ENCODE results near the gene STXBP5. TPM values are rescaled to one million over a fixed set of nuclear protein-coding genes. Genes with fewer than 3 reads are reported as not detected.
"Not testable (repeated sequence)": the region's sequence is repeated elsewhere in the genome, so short reads cannot be mapped to it uniquely, and the experiment has no call there.

Gene STXBP5
- total RNA-seq, 1 donor from 2014 or later, result 14.4 TPM

- intact Hi-C loops (cut with micrococcal nuclease), result no loop called here
- no peak overlapping the region for H3K27ac ChIP-seq (replicated peaks)
- no peaks in the 10 kb centered on the region for H3K9me3 ChIP-seq (replicated peaks)
- H3K27me3 ChIP-seq (ENCODE audit: low read depth), result no peaks in the 10 kb centered on the region
- H3K4me1 ChIP-seq, result peaks cover 13% of the 10 kb centered on the region
- DNase-seq, result no peak
- TF ChIP-seq CTCF (IDR thresholded peaks at IDR 0.05; ENCODE audit: borderline replicate concordance), result no peak
- H3K36me3 ChIP-seq, result peaks cover 42% of the 10 kb centered on the region
- H3K4me3 ChIP-seq, result no peak overlapping the region
Observed at GRCh38 chr6:147246853-147247635, 42.8 kb downstream of the STXBP5 start.

- H3K36me3 ChIP-seq, result peaks cover 35% of the 10 kb centered on the region
- no peaks in the 10 kb centered on the region for H3K9me3 ChIP-seq (replicated peaks)
- no peak overlapping the region for H3K4me3 ChIP-seq
- no peak overlapping the region for H3K27ac ChIP-seq (replicated peaks)
- DNase-seq, result no peak
- TF ChIP-seq CTCF (IDR thresholded peaks at IDR 0.05; ENCODE audit: borderline replicate concordance), result no peak
- intact Hi-C loops (cut with micrococcal nuclease), result no loop called here
- H3K27me3 ChIP-seq (ENCODE audit: low read depth), result no peaks in the 10 kb centered on the region
- peaks cover 7% of the 10 kb centered on the region for H3K4me1 ChIP-seq
Observed at GRCh38 chr6:147248859-147249258, 44.6 kb downstream of the STXBP5 start.

- Histone ChIP-seq H3K27ac (replicated peaks) (no peak overlapping the region), H3K27me3 (ENCODE audit: low read depth) (no peaks in the 10 kb centered on the region), H3K9me3 (replicated peaks) (no peaks in the 10 kb centered on the region), H3K36me3 (peaks cover 29% of the 10 kb centered on the region), H3K4me3 (no peak overlapping the region), H3K4me1 (no peaks in the 10 kb centered on the region)
- no peak for TF ChIP-seq CTCF (IDR thresholded peaks at IDR 0.05; ENCODE audit: borderline replicate concordance)
- intact Hi-C loops (cut with micrococcal nuclease), result no loop called here
- DNase-seq, result no peak
Observed at GRCh38 chr6:147251072-147251471, 46.9 kb downstream of the STXBP5 start.

DNA sequence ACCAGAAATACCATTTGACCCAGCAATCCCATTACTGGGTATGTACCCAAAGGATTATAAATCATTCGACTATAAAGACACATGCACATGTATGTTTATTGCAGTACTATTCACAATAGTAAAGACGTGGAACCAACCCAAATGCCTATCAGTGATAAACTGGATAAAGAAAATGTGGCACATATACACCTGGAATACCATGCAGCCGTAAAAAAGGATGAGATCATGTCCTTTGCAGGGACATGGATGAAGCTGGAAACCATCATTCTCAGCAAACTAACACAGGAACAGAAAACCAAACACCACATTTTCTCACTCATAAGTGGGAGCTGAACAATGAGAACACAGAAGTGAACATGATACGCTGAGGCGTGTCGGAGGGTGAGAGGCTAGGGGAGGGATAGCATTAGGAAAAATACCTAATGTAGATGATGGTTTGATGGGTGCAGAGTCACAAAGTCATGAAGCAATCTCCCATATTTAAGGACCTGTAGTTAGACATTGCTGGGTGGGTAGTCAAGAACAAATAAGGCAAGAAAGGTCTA is 50.8 kb downstream of the STXBP5 start:
- H3K4me1 ChIP-seq; intact Hi-C loops (cut with micrococcal nuclease); DNase-seq; H3K9me3 ChIP-seq (replicated peaks); H3K27ac ChIP-seq (replicated peaks); H3K27me3 ChIP-seq (ENCODE audit: low read depth); H3K4me3 ChIP-seq: not testable (repeated sequence)
- peaks cover 22% of the 10 kb centered on the region for H3K36me3 ChIP-seq

DNA sequence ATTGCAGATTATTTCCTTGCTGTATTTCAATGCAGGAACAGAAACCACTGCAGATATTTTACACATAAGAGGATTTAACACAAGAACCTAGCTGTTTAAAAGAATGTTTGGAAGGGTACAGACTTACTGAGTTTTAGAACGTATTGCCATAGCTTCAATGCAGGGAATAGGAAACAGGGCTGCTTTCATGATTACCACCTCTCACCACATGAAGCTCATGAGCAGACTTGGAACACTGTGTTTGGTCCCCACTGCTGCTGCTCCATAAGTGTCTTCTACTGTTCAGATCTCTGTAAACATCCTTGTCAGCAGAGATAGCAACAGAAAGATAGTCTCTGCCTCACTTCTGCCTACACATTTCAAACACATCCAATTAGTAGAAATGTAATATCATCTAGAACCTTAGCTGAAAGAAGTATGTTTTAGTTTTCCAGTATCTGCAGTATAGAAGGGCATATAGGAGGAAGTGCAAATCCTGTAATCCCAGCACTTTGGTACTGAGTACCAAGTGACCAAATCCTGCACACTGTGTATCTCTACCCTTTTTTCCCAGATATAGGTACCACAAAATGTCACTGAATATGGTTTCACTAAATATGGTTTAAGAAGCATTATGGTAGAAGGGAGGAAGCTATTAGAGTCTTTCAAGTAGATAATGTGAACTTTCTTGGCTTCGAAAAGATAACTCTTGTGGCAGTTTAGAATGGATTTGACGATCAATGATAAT is 51.9 kb downstream of the STXBP5 start:
- Histone ChIP-seq H3K27ac (replicated peaks) (no peak overlapping the region), H3K36me3 (peaks cover 14% of the 10 kb centered on the region), H3K27me3 (ENCODE audit: low read depth) (no peaks in the 10 kb centered on the region), H3K4me3 (no peak overlapping the region), H3K4me1 (no peaks in the 10 kb centered on the region), H3K9me3 (replicated peaks) (no peaks in the 10 kb centered on the region)
- no peak for TF ChIP-seq CTCF (IDR thresholded peaks at IDR 0.05; ENCODE audit: borderline replicate concordance)
- no peak for DNase-seq
- intact Hi-C loops (cut with micrococcal nuclease), result no loop called here

GRCh38 chr6:147257760-147258159 is 53.5 kb downstream of the STXBP5 start:
- Histone ChIP-seq H3K4me3 (no peak overlapping the region), H3K36me3 (no peaks in the 10 kb centered on the region), H3K27me3 (ENCODE audit: low read depth) (no peaks in the 10 kb centered on the region), H3K27ac (replicated peaks) (no peak overlapping the region), H3K9me3 (replicated peaks) (no peaks in the 10 kb centered on the region), H3K4me1 (no peaks in the 10 kb centered on the region)
- no peak for TF ChIP-seq CTCF (IDR thresholded peaks at IDR 0.05; ENCODE audit: borderline replicate concordance)
- intact Hi-C loops (cut with micrococcal nuclease), result no loop called here
- no peak for DNase-seq

Measured in left ventricle myocardium inferior (tissue), 1 donor.